GM21447 (cell line): Measurements from ENCODE around the gene TMEM252.

Experiments used
- ATAC-seq: cut with Tn5 transposase; IDR thresholded peaks from one replicate; pipeline ENCODE4 v1.9.1; 2021; ENCODE audit not compliant: unreplicated experiment

Gene TMEM252, protein sequence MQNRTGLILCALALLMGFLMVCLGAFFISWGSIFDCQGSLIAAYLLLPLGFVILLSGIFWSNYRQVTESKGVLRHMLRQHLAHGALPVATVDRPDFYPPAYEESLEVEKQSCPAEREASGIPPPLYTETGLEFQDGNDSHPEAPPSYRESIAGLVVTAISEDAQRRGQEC

DNA sequence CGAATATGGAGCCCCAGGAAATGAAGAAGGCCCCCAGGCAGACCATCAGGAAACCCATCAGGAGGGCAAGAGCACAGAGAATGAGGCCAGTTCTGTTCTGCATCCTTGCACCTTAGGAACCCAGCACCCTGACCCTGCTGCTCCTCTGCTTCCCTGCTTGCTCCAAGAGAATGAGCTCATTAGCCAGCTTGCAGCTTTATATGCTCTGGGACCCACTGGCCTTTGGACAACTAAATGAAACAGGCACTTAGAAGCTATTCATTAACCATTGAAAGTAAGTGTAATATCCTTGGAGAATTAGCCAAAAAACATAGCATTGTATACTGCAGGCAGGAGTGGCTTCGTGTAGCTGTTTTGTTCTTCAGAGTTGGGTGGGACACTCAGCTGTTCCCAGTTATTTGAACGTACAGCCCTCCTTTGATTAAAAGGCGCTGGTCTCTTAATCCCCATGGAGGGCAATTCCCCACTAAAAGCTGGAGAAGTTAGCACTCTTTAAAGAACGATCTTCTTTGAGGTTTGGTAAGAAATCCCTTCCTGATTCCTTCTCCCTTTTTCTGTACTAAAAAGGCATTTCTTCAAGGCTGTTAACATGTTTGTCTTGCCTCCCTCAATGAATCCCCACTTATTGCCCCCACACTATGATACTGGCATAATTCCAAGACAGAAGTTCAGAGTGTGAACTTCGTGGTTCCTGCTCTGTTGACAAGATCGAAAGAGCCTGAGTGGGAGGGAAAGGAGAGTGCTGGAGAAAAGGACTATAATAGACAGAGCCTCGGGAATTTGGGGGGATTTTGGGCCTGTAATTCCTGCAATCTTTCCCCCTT, at the start of gene TMEM252:
Gene TMEM252 (minus strand): TSS at position 172 of the 824 bp plus-strand sequence. CDS start 69 bp downstream, at position 103.
- ATAC-seq, result no peak

DNA sequence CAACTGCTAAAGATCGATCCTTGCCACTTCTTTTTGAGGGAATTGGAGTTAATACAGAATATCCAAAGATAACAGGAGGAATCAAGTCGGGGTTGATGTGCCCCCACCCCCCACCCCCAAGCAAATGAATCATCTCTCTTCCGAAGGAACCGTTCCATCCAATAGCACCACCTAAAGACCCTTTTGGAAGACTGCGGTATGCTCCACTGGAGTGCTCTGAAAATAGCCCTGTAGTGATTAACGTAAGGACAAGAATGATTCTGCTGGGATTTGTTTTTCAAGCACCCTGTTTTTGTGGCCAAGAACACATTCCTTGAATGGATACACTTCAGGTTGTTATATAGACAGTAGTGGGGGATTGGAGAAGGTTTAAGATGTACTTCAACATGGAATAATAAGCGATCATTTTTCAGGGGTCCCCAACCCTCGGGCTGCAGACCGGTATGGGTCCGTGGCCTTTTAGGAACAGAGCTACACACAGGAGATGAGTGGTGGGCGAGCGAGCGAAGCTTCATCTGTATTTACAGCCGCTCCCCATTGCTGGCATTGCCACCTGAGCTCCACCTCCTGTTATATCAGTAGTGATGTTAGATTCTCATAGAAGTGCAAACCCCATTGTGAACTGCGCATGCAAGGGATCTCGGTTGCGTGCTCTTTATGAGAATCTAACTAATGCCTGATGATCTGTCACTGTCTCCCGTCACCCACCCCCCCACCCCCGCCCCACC, 44.5 kb upstream of the TMEM252 start:
- no peak for ATAC-seq

DNA sequence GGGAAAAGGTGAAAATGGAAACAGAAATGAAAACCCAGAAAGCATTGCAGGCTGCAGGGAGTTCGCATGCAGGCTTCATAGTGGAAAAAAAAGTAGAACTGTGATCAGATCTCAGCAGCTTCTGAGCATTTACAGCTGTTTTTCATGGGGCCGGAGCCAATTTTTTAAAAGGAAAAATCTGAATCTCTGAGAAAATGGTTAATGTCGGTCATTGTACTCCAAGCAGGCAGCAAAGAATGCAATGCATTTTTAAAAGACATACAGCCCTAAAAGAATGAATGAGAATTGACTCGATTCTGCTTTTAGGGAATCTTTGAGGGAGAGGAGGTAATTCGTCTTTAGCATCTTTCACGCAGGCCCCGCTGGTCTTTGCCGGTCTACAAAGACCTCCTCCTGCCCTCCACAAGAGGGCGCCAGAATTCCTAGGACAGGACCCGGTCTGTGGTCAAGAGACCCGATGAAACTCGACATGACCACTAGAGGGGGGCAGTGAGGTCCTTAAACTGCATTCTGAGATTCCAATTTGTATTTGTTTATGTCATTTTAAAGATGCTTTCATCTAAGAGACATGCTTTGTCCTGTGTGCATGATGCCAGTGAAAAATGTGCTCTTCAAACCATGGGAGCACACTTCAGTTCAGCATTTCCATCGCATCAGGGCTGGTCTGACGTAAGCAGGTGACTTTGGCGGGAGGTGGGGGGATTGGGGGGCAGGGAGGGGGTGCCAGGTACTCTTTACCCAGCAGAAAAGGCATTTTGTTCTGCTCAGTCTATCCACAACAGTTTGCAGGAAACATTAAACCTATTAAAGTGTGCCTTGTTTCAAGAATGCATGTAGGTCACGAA, 43.7 kb upstream of the TMEM252 start:
- peak; percentile 90 for ATAC-seq

DNA sequence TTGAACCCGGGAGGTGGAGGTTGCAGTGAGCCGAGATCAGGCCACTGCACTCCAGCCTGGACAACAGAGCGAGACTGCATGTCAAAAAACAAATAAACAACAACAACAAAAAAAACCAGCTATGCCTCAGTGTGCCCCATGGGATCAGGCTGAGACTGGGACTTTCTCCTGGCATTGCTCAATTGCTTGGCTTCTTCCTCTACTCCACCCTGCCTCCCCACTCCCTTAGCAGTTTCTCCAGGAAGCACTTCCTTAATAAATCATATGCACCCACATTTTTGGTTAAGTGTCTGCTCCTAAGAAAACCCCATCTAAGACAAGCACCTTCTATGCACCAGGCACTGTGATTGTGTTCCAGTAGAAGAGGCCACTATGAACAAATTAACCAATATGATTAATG, 41.0 kb upstream of the TMEM252 start:
- no peak for ATAC-seq

DNA sequence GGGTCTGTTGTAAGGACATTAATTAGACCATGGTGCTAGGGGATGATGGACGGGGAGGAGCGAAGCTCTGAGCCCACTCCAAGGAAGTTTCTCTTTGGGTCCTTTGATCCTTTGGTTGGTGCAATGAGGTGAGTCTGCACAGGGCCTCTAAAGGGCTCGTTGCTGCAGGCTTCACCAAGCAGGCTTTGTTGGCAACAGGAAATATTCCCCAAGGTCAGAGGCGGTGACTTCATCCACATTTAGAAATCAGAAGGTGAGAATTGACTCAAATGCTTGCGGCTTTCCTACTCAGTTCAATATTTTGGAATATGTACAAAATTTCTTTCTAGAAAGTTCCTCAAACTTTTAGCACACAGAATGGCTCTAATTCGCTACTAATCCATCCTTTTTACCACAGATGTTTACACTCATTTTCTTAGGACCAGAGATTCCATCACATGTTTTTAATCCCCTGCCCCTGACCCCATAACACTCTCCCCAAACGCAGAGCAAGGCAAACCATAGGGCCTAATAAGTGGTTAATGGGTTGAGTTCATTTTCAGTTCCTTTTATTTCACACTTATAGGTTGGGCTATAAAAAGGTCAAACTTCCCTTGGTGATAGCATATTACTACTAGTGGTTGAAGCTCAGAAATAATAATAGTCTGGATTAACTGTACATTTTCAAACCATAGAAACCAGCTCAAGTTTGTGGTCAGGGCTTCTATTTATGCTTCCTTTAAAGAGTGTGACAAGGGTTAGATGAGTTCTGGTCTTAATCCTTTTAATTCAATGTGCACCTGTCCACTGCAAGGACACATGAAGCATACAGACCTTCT, 37.3 kb upstream of the TMEM252 start:
- peak; percentile 82 for ATAC-seq

DNA sequence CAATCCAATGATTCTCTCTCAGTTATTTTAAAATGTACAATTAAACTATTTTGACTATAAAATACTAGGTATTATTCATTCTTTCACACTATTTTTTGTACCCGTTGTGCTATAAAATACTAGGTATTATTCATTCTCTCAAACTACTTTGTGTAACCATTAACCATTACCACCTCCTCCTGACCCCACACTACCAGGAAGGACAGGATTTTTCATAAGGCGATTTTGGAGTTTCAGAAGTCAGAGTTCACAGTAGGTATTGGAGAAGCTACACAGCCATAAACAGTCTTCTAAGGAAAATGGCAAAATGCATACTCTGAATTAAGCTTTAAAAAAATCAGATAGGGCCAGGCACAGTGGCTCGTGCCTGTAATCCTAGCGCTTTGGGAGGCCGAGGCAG, 35.1 kb upstream of the TMEM252 start:
- no peak for ATAC-seq

DNA sequence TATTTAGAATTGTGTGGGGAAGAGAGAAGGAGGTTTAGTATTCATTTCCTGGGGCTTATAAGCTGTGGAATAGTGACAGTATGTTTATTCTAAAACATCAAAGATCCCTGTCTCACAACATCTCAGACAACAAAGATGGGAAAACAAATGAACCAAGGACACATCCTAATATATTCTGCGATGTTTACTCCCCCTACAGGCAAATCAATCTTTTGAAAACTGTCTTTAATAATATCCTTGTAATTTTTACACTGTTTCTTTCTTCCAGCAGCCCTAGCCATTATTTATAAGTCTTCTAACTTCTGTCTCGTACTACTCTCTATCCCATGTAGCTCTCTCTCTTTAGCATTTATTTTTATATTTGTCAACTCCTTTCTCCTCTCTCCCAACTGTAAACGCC, 33.5 kb upstream of the TMEM252 start:
- no peak for ATAC-seq

DNA sequence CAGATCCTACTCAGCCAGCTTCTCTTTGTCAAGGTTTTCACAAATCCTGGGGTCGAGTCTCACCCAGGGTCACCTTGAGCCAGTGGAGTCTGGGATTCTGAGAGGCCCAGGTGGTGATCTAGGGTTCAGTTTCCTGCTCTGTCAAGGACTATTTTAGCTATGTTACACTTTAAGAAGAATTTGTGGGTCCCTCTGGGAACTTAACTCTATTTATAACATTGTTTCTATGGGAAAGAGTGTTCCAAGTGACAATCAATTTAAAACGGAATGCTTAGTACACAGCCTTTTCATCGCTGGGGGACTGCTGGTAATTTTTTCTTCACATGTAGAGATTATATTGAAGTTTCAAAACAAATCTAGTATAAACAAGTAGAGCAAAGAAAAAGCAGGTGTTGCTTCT, 26.9 kb upstream of the TMEM252 start:
- no peak for ATAC-seq

DNA sequence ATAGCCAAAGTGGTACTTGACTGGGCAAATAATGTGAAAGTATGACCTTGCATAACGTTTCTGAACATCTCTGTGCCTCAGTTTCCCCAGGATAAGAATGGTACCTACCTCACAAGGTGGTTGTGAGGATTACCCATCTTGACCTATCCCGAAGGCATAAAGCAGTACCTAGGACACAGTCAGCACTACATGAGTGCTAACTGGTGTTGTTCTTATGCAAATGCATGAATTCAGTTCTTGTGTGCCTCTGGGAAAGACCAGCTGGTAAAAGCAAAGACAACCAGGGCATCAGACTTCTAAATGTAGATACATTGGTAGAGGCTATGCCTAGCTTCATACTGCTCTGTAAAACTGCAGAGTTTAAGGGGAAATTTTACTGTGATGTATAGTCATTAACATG, 21.8 kb upstream of the TMEM252 start:
- no peak for ATAC-seq

DNA sequence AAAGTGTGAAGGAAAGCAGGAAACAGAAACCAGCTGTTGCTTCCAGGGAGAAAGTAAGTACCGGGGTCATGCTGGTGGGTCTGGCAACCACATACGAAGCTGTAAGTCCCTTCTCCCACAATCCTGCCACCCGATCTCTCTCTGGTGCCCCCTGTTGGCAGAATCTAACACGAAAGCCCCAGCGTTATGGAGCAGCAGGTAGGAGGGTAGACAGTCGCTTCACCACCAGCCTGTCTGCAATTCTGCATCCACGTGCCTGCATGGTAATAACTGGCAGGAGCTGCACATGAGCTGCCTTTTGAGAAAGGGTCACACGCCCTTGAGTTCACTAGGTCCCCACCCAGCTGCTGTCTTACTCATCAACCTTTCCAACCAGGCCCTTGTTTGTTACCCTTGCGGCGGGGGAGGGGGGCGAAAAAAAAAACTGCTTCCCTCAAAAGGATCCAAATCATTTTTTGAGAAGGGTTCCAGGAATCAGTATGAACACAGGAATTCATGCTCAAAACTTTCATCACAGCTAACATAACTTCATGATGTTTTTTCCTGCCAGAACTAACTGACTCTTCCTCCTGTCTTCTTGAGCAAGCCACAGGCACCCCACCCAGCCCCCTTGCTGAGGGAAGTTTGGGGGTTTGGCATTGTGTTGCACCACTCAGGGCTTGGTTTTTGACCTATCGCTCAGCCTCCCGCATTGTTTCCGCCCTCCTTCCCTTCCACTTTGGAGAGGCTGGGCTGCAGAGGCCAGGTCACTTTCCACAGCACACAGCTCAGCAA, 19.6 kb upstream of the TMEM252 start:
- peak; percentile 79 for ATAC-seq

DNA sequence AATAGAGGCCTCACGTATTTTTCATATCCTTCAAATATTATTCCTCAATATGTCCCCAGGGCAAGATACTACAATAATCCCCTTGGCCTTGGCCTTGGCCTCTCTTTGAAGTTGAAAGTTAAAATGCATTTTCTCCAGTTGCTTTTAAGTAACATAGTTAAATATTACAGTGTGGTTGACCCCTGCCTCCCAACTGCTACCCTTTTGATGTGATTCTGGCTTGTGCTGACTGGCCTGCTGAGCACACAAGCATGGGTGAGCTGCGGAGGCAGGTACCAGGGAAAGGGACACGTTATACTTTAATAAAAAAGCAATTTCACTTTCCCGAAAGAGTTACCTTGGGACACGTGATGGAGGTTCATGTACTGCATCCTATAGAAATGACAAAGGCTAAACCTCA, 17.9 kb upstream of the TMEM252 start:
- ATAC-seq, result no peak

DNA sequence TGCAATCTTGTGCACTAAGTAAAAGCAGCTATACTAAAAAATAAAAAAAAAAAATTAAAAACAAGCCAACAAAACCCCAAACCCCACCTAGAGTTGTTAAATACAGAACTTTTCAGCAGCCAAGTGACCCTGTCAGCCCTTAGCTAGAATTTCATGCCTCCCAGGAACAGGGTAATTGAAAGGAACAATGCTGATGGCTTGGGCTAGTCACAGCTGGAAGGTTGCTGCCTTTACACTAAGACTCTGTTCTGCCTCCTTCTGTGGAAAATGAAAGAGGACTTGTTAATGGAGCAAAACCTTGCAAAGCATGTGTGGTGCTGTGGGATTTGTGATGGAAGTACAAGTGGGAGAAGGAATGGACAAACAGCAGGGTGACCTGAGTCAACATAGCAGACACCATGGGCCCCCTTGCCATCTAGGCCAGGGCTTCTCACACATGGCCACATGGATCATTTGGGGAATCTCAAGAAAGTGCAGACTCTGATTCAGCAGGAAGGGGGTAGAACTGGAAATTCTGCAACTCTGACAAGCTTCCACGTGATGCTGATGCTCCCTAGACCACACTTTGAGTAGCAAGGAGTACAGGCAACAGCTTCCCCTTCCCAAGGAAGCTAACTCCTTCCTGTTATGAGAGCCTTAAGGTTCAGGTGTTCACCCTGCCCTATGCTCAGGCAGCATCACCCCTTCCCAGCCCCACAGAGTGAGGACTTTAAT, 14.9 kb upstream of the TMEM252 start:
- no peak for ATAC-seq

DNA sequence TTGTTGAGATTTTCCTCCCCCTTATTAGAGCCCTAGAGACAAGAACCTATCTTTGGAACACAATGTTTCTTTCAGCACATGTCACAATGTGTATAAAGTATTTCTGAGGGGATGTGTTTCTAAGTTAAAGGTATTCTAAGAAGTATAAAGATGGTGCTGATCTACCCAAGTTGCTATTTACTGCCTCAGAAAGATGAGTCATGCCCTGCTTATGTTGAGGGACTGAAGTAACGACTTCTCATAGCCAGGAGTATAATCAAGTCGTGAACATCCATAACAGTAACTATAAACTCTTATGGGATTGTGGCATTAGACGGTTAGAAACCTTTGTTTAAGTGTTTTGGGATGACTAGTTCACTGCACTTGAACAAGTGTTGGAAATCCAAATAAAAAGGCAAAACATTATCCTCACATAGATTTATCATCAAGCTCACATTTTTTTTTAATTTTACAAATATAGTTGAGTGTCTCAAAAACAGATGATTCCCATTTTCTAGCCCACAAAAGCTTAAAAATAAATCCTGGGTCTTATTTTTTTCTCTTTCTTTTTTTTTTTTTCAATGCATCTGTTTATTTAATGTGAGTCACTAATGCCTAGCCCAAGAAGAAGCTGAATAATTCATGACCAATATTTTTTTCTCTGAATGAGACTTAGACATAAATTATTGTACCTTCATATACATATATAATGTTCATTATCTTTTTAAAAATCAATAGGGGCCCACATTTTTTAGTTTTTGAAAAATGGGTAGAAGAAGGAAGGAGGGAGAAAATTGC, 12.2 kb upstream of the TMEM252 start:
- ATAC-seq, result no peak

DNA sequence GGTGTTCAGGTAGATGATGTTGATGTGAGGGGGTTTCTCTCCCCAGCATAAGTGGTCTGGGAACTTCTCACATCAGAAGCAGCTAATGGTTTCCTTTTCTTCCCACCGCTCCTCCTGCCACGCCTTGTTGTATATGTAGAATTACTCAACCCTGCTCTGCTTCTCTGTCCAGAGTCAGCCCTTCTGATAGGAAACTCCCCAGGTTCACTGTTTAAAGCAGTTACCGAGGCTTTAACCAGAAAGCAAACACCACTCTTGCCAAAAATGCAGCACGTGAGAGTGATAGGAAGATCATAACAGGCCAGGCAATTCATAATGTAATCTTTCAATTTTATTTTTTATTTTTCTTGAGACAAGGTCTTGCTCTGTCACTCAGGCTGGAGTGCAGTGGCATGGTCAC, 10.5 kb upstream of the TMEM252 start:
- no peak for ATAC-seq

DNA sequence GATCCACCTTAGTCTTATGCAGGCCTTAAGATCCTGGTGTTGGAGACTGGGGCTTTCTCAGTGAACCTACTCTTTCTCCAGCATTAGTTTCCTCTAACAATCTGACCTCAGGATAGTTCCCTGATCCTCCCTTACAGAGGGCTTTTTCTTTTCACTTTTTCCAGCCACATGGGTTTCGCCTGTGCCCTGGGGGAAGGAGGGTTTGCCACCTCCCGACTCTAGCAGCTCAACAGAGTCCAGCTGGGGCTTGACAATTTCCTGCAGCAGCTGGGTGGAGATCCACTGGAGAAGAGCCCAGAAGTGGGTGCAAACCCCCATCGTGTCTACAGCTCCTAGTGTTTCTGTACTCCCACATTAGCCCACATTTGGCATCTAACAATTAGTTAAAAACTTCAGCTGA, 7.6 kb upstream of the TMEM252 start:
- ATAC-seq, result no peak

DNA sequence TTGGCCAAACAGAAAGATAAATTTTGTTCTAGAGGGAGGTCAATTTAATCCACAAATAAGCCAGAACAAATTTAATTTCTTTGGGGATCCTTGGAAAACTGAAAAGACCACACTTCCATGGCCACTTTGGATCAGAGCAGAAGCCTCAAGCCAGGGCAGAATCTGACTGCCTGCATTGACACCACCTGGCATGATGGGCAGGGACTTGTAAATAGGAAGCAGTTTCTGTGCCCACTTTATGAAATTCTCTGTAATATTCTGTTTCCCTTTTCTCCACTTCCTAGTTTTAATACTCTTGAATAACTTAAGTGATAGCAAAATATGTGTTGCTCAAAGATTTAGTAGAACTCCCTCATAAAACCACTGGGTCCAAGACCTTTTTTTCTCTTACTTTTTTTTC, 6.7 kb upstream of the TMEM252 start:
- no peak for ATAC-seq

DNA sequence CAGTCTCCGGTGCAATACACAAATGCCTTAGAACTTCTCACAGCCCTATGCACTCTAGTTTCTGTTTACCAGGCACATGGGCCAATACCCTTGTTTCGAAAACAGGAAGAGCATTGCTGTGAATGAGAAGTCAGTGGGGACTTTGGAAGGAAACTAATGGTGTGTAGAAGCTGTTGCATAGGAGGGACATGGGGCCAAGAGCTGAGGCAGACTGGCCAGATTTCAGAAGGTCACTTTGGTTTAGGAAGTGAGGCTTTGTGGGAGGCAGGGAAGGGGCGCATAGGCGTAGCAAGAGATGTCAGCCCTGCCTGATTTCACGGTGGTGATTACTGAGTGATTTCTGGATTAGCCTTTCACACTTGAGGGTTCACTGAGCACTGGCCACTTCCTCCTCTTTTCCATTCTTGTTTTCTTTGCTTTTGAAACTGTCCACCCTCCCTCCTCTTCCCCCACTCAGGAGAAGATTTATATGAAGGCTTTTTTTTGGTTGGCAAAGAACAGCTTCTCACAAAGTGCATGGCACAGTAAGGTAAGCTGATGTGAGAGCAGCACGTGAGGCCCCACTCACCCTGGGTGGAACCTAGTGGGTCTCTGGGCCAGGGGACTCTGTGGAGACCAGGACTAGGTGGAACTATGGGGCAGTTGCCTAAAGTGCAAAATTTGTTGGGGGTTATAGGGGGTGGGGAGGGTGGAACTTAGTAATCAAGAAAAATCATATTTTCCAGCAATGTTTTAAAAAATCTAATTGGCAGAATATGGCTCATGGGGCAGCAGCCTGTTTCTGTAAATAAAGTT, 6.1 kb upstream of the TMEM252 start:
- ATAC-seq, result peak; percentile 85
